B cell (primary cell): ENCODE results near the gene TRA2B. TPM values are rescaled to one million over a fixed set of nuclear protein-coding genes. Genes with fewer than 3 reads are reported as not detected.

Experiments used
- ATAC-seq: fragments of 200-7000 bp; cut with Tn5 transposase; one replicate; pipeline ENCODE4 v1.10.0; 2021; ENCODE audit warnings: low read depth, mild to moderate bottlenecking, moderate number of reproducible peaks, moderate library complexity
- CTCF ChIA-PET: fragments of 350-600 bp; sonication (Branson Sonifier 250); formaldehyde crosslinking; loops from one replicate; lab custom pipeline; 2021; ENCODE audit warnings: antibody characterized with exemption, inconsistent platforms; lab: Charles Lee
- POLR2A ChIA-PET: fragments of 350-600 bp; sonication (Branson Sonifier 250); formaldehyde crosslinking; loops from one replicate; lab custom pipeline; 2021; ENCODE audit warnings: antibody characterized with exemption; lab: Charles Lee
- DNase-seq: peaks from one replicate; pipeline ENCODE4 v3.0.0; 2013
- H2AFZ ChIP-seq: 2 replicates; pipeline ENCODE4 v1.6.1; 2012; ENCODE audit warnings: mild to moderate bottlenecking, low read depth, low read length; ENCODE audit not compliant: insufficient read depth, poor library complexity, severe bottlenecking
- H3K27ac ChIP-seq, 2 donors: 1 replicate in 1 of 2; 2 replicates in 1 of 2; pipeline ENCODE4 v1.5.1; 2012 to 2013; ENCODE audit warnings: low read length in 2 of 2, mild to moderate bottlenecking in 2 of 2, moderate library complexity in 1 of 2
- H3K27me3 ChIP-seq, 4 experiments: fragments of 200-600 bp in 1 of 4; sonication (generic) in 1 of 4; replicated peaks in 1 of 4; 1 replicate in 2 of 4; 2 replicates in 2 of 4; pipeline versions ENCODE4 v1.6.1 to v1.7.0; 2013 to 2016; ENCODE audit warnings: low read length in 3 of 4, mild to moderate bottlenecking in 2 of 4, mixed read lengths in 1 of 4, moderate library complexity in 1 of 4; ENCODE audit not compliant: insufficient read depth in 4 of 4, control insufficient read depth in 3 of 4; ENCODE audit errors: control extremely low read depth in 1 of 4
- H3K36me3 ChIP-seq, 2 experiments: replicated peaks in 1 of 2; 1 replicate in 1 of 2; 2 replicates in 1 of 2; pipeline versions ENCODE4 v1.6.1 to v1.7.1; 2013; ENCODE audit warnings: low read length in 1 of 2; ENCODE audit not compliant: insufficient read depth in 2 of 2, control insufficient read depth in 1 of 2; ENCODE audit errors: control extremely low read depth in 1 of 2, extremely low read depth in 1 of 2
- H3K4me1 ChIP-seq, 2 donors: fragments of 200-600 bp in 1 of 2; sonication (generic) in 1 of 2; 1 replicate in 1 of 2; 2 replicates in 1 of 2; pipeline versions ENCODE4 v1.5.1 to v1.6.1; 2013 to 2017; ENCODE audit warnings: low read length in 2 of 2; ENCODE audit not compliant: control insufficient read depth in 2 of 2, insufficient read depth in 2 of 2
- H3K4me2 ChIP-seq: replicated peaks from 2 replicates; pipeline ENCODE3; 2012; ENCODE audit warnings: mild to moderate bottlenecking, low read depth, low read length; ENCODE audit not compliant: poor library complexity, severe bottlenecking
- H3K4me3 ChIP-seq, 5 experiments: fragments of 200-600 bp in 1 of 5; sonication (generic) in 1 of 5; 1 replicate in 3 of 5; 2 replicates in 2 of 5; pipeline versions ENCODE4 v1.5.1 to v1.7.0; 2011 to 2016; ENCODE audit warnings: low read length in 4 of 5, mild to moderate bottlenecking in 4 of 5, low read depth in 2 of 5, control low read depth in 1 of 5, moderate library complexity in 1 of 5; ENCODE audit not compliant: insufficient read depth in 1 of 5; ENCODE audit errors: control extremely low read depth in 1 of 5, extremely low read depth in 1 of 5
- H3K79me2 ChIP-seq: fragments of 200-600 bp; sonication (generic); one replicate; pipeline ENCODE4 v1.6.0; 2016; ENCODE audit warnings: low read length; ENCODE audit not compliant: control insufficient read depth, insufficient read depth
- H3K9ac ChIP-seq: fragments of 200-600 bp; sonication (generic); 2 replicates; pipeline ENCODE4 v1.6.1; 2017; ENCODE audit warnings: mild to moderate bottlenecking, low read length, moderate library complexity
- H3K9me3 ChIP-seq, 3 donors: one replicate each; pipeline versions ENCODE4 v1.6.1 to v1.7.1; 2013; ENCODE audit warnings: low read length in 2 of 3; ENCODE audit not compliant: control insufficient read depth in 2 of 3, insufficient read depth in 1 of 3; ENCODE audit errors: control extremely low read depth in 1 of 3
- H4K20me1 ChIP-seq: 2 replicates; pipeline ENCODE4 v1.6.0; 2012; ENCODE audit warnings: mild to moderate bottlenecking, low read length; ENCODE audit not compliant: insufficient read depth, control insufficient read depth, poor library complexity, severe bottlenecking
- H3K27ac Mint-ChIP-seq: one replicate; pipeline ENCODE4 v1.8.0; 2021; ENCODE audit warnings: mixed read lengths
- H3K27me3 Mint-ChIP-seq: one replicate; pipeline ENCODE4 v1.8.0; 2021; ENCODE audit warnings: mixed read lengths
- H3K4me1 Mint-ChIP-seq: one replicate; pipeline ENCODE4 v1.8.0; 2021; ENCODE audit warnings: mixed read lengths
- H3K4me3 Mint-ChIP-seq: one replicate; pipeline ENCODE4 v1.8.0; 2021; ENCODE audit warnings: mixed read lengths
- H3K9me3 Mint-ChIP-seq: one replicate; pipeline ENCODE4 v1.8.0; 2022; ENCODE audit warnings: mixed read lengths; ENCODE audit not compliant: insufficient read depth
- EZH2 ChIP-seq: IDR thresholded peaks from 2 replicates; pipeline ENCODE4 v1.6.1; 2012; ENCODE audit warnings: borderline replicate concordance, low read depth, mild to moderate bottlenecking, moderate library complexity, low read length; ENCODE audit not compliant: insufficient read depth, poor library complexity, severe bottlenecking
- WGBS: methylation state at CpG from one replicate; pipeline ENCODE4 v1.1.5; 2013; ENCODE audit warnings: missing lambda C conversion rate; ENCODE audit not compliant: insufficient coverage; 5-methylcytosine and 5-hydroxymethylcytosine counted together
- intact Hi-C: fragments of 100-400 bp; cut with micrococcal nuclease; formaldehyde crosslinking; loops from one replicate; pipeline ENCODE4 v1.10.0; 2022
- polyA plus RNA-seq: library from polyadenylated mRNA; depleted of rRNA; stranded (reverse); fragments of >200 nt; gene quantifications from 2 replicates; pipeline ENCODE4 v1.2.3, GENCODE V29; 2012
- total RNA-seq, 2 donors: library from RNA; stranded (reverse); fragments of 120-200 nt in 1 of 2; gene quantifications; 1 replicate in 1 of 2; 2 replicates in 1 of 2; pipeline versions ENCODE4 v1.2.3 to v1.2.4, GENCODE V29; 2013 to 2022
- TF ChIP-seq, protein P1 (sequence below): fragments of 200-600 bp; IDR thresholded peaks from one replicate; pipeline ENCODE4 v1.8.0; 2022; ENCODE audit warnings: antibody characterized with exemption, mild to moderate bottlenecking

Gene TRA2B
- total and polyA plus RNA-seq, 2 donors (not counting 1 experiment from before 2014, with no cell fraction given): 220 to 1,062 TPM

DNA sequence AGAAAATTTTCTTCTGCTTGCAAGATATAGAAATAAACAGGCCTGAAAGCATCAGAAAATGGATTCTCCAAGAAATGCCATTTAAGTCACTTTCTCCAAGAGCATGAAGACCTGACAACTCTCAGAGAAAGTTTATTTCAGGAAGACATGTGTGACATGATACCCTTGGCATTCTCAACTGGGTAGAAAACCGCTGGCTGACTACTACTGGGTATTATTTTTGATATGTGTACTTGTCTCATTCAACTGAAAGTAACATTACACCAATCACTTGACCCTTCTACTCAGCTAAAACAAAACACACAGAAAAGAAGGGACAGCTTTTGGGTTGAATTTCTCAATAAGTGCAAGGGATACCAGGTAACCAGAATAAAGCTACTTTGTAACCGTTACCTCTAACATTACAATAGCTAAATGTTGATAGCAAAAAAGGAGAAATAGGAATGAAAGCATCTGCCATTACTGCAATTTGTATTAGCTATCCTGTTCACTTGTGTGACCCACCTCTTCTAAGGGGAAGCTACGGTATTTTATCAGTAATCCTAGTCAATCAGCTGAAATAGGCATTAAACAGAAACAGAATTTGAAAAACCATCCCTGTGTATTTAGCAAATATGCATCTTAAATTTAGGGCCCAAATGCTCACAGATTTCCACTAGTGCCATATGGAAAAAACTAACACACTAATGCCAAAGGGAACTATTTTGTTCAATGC is 7.3 kb downstream of the TRA2B start:
- peak overlapping the region; percentile 81 for H3K4me3 Mint-ChIP-seq
- no peaks in the 10 kb centered on the region for H3K27me3 ChIP-seq
- peaks cover 100% of the 10 kb centered on the region for H3K79me2 ChIP-seq
- ChIA-PET CTCF (interaction anchor here (2.7 kb wide), 1 partner anchor 13 kb away, joined by 19 read pairs; no protein-coding TSS in a partner anchor), POLR2A (no interaction called here)
- no peaks in the 10 kb centered on the region for H3K27me3 Mint-ChIP-seq
- peak overlapping the region; percentile 80 for H3K4me2 ChIP-seq
- ATAC-seq: no peak
- no peaks in the 10 kb centered on the region for H3K9me3 ChIP-seq
- peaks cover 99% of the 10 kb centered on the region for H4K20me1 ChIP-seq
- no peak for TF ChIP-seq EZH2
- TF ChIP-seq, protein P1, sequence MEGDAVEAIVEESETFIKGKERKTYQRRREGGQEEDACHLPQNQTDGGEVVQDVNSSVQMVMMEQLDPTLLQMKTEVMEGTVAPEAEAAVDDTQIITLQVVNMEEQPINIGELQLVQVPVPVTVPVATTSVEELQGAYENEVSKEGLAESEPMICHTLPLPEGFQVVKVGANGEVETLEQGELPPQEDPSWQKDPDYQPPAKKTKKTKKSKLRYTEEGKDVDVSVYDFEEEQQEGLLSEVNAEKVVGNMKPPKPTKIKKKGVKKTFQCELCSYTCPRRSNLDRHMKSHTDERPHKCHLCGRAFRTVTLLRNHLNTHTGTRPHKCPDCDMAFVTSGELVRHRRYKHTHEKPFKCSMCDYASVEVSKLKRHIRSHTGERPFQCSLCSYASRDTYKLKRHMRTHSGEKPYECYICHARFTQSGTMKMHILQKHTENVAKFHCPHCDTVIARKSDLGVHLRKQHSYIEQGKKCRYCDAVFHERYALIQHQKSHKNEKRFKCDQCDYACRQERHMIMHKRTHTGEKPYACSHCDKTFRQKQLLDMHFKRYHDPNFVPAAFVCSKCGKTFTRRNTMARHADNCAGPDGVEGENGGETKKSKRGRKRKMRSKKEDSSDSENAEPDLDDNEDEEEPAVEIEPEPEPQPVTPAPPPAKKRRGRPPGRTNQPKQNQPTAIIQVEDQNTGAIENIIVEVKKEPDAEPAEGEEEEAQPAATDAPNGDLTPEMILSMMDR: no peak
- H3K27ac ChIP-seq: peak overlapping the region in 1 of 2 donors; percentile 30
- H3K9me3 Mint-ChIP-seq: no peaks in the 10 kb centered on the region
- peak overlapping the region in 2 of 5 experiments; percentile 2 to 48 for H3K4me3 ChIP-seq
- no peak overlapping the region for H2AFZ ChIP-seq
- no CpG with 5 or more reads among the region's 3 CpGs for WGBS
- DNase-seq: no peak
- H3K27ac Mint-ChIP-seq: peak overlapping the region; percentile 27
- H3K9ac ChIP-seq: peak overlapping the region; percentile 45
- intact Hi-C loops: loop anchor here (10.0 kb wide), 1 partner anchor 1084 kb away; no protein-coding TSS in a partner anchor
- H3K4me1 Mint-ChIP-seq: peaks cover 95% of the 10 kb centered on the region
- peaks cover 75 to 89% of the 10 kb centered on the region in 2 donors for H3K4me1 ChIP-seq
- peaks cover 7 to 49% of the 10 kb centered on the region in 2 experiments for H3K36me3 ChIP-seq
